Esophagus mucosa (tissue), 1 donor: Measurements from ENCODE around the gene SLC22A2. TPM values are rescaled to one million over a fixed set of nuclear protein-coding genes. Genes with fewer than 3 reads are reported as not detected.
A peak's percentile ranks its signal among the peaks of the same experiment; 100 is the strongest.

Source experiments
- ATAC-seq: fragments of 200-7000 bp; cut with Tn5 transposase; one replicate; pipeline ENCODE4 v1.9.1; 2020
- total RNA-seq: library from RNA; stranded (reverse); gene quantifications from one replicate; pipeline ENCODE4 v1.2.4, GENCODE V29; 2023
- donor health status: DM: yes; HTN: yes; CAD: no.

The SLC22A2 gene
- total RNA-seq, 1 donor from 2014 or later = not detected

DNA sequence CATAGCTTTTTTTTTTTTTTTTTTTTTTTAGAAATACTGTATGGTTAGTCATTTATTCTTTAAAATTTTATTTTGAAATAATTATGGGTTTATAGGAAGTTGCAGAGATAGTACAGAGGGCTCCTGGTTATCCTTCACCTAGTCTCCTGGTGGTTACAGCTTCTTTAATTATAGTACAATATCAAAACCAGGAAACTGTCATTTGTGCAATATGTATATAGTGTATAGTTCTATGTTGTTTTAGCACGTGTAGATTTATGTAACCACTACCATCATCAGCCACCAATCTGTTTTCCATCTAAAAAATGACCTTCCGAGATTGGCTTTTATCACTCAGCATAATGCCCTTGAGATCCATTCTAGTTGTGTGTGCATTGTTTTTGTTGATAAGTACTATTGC, 54.7 kb downstream of the SLC22A2 start:
- ATAC-seq = no peak

DNA sequence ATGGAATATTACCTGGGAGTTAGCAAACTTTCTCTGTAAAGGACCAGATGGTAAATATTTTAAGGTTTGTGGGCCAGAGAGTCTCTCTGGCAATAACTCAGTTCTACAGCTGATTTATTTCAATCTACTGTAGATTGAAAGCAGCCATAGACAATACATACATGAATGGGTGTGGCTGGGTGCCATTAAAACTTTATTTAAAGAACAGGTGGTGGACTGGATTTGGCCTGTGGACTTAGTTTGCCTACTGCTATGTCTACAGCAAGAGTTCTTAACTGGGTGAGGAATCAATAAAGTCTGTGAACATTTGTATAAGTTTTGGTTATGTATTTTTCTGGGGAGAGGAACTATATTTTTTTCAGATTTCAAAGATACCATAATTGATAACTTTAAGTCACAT, 55.1 kb downstream of the SLC22A2 start:
- no peak for ATAC-seq

DNA sequence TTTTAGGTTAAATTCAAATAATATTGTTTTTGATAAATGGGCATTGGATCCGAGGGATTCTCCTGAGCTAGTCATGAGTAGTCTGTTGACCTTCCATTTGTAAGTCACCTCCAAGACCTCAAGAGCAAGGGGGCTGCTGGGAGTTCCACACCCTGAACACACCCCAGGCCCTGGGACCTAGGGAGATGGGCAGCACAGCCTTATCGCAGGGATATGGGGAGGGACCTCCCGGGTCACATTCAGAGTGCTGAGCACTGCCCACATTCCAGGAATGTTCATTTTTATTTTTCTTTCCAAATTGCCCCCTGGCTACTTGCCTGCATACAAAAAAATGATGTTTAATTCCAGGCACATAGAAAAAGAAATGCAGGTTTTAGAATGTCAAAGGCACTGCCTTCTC, 55.5 kb downstream of the SLC22A2 start:
- ATAC-seq = no peak

DNA sequence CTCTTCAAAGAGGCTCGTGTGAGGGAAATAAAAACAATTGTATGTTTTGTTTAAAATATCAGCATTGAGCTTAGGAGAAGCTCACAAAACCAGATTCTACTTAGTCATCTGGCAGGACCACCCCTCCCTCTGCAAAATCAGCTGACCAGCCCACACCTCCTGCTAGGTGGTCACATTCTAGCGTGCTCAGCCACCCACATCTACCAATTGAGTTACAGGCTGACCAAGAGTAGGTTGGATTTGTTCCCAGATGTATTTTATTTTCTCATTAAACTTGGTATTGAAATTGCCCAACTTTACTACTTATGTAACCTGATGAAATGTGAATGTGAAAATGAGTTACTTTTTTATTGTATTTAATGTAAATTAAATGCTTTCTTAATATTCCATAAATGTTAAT, 56.2 kb downstream of the SLC22A2 start:
- no peak for ATAC-seq

DNA sequence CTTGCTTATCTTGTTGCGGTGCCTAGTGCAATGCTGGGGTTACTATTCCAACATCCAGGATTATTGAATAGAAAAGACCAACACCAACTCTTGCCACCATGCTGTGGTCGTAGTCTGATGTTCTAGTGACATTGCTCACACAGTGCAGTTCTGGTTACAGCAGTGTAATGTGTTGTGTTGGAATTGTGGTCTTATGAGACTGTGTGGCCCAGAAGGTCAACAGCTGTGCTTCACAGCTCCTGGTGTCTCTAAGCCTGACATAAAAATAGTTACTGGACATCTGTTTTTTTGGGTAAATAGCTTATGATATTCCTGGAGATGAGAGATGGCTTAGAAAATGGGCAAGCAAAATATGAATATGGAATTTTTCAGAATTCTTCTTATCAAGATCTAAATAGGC, 57.6 kb downstream of the SLC22A2 start:
- ATAC-seq = no peak

DNA sequence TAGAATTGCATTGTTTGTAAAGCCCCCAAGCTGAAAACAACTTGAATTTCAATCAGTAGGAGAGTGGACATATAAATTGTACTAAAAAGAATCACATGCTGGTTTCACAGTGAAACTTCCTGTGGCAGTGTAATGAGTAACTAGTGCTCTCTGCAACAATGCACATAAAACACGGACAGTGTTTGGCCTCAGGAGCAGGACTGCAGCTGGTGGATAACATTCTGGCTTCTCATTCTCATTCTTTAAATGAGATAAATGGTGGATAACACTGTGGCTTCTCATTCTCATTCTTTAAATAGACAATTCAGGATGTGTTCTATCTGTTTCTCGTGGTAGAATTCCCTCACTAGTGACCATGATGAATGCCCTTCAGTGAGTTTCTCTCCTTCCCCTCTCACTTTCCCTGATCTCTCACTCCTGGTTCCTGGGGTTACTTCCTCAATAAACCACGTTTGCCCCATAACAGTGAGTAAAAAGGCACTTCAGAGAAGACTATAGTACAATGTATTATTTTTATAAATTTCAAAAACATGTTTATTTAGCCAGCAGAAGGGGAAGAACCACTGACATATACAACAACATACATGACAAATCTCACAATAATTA, 59.9 kb downstream of the SLC22A2 start:
- no peak for ATAC-seq

DNA sequence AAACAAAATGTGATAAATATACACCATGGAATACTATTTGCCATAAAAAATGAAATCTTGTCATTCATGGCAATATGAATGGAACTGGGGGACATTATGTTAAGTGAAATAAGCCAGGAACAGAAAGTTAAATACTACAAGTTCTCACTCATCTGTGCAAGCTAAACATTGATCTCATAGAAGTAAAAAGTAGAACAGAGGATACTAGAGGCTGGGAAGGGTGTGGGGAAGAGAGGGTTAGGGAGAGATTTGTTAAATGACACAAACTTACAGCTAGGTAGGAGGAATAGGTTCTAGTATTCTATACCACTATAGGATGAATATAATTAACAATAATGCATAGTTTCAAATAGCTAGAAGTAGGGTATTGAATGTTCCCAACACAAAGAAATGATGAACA, 61.0 kb downstream of the SLC22A2 start:
- ATAC-seq = no peak

DNA sequence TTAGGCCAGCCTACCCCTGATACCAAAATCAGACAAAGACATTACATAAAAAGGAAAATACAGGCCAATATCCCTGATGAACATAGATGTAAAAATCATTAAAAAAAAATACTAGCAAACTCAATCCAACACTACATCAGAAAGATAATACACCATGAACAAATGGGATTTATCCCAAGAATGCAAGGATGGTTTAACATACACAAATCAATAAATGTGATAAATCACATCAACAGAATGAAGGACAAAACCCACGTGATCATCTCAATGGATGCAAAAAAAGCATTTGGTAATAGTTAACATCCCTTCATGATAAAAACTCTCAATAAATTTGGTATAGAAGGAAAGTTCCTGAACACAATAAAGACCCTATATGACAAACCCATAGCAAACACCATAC, 63.8 kb downstream of the SLC22A2 start:
- ATAC-seq = no peak

DNA sequence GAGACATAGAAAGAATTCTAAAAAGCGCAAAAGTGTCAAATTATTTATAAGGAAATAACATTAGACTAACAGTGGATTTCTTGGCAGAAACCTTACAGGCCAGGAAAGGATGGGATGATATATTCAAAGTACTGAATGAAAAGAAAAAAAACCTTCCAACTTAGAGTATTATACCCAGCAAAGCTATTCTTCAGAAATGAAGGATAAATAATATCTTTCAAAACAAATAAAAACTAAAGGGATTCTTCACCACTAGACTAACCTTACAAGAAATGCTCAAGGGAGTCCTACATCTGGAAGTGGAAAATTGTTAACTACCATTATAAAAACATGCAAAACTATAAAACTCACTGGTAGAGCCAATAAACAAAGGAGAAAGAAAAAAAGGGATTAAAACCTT, 65.8 kb downstream of the SLC22A2 start:
- ATAC-seq = no peak

DNA sequence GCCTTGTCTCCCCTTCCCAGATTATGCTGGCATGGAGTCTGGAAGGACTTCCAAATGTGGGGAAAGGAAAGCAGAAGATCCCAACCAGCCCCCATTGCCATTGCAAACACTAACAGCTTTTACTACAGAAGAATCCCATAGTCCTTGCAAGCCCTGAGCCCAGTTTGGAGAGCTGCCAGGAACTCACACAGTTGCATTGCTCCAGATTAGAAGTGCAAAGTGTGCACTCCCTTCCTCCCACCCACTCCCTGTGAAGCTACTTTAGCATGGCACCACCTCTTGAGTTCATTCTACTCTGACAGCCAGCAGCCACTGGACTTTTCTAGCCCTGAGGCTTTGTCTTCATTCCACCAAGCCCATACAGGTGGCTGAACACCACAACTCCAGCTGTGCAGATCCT, 67.6 kb downstream of the SLC22A2 start:
- ATAC-seq = no peak

DNA sequence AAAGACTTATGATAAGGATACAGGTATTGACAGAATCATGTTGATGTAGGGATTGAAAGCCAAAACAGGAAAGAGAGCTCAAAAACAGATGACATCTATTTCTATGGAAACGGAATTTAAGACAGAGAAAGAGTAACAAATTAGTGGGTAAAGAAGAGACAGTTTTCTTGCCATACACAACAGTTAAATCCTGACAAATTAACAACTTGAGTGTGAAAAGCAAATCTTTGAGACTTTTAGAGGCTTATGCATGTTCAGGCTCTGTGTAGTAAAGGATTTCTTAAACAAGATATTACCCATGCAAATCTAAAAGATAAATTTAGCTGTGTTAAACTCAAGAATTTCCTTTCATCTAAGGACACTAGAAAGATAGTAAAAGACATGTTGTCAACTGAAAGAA, 68.5 kb downstream of the SLC22A2 start:
- no peak for ATAC-seq

DNA sequence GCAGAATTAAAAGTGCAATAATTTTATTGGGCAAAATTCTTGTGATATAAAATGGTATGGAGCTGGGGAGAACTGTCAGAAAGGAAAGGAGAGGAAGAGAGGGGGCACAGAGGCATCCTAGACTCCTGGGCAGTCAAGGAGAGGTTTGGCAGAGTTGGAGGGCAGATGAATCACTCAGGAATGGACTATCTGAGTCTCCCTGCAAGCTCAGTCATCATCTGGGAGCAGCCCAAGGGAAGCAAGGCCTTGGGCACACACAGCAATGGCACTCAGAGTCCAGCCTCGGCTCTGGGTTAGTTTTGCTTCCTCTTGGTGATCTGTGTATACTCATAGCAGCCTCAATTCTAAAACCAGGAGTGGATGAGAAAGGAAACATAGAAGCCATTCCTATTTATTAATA, 69.8 kb downstream of the SLC22A2 start:
- ATAC-seq = no peak

DNA sequence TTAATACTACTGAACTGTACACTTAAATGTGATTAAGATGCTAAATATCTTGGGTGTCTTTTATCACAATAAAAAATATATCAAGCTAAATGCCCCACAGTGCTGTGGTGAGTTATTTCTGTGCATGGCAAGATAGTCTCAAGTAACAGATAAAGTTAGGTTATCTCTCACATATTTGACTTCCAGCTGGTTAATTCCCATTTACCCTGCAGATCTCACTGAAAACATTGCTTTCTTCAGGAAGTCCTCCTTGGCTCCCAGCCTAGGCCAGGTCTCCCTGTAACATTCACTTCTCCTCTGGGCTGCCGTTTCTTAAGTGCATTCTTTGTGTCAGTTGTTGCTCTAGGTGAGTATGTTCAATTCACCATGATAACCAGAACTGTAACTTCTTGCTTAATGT, 77.9 kb downstream of the SLC22A2 start:
- ATAC-seq = no peak

DNA sequence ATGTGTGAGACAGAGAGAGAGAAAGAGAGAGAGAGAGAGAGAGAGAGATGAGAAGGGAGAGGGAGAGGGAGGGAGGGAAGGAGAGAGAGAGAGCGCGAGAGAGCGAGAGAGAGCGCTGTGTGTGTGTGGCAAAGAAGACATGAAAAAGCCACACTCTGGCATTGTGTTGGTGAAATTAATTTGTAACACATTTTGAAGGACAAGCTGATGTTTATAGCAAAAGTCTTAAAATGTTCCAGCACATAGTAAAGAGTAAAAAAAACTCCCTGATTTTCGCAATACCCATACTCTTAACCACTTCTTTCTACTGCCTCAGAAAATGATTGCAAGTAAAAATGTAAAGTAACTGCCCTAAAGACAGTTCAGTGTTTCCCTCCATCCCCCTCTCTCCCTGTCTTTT, 80.3 kb downstream of the SLC22A2 start:
- no peak for ATAC-seq

DNA sequence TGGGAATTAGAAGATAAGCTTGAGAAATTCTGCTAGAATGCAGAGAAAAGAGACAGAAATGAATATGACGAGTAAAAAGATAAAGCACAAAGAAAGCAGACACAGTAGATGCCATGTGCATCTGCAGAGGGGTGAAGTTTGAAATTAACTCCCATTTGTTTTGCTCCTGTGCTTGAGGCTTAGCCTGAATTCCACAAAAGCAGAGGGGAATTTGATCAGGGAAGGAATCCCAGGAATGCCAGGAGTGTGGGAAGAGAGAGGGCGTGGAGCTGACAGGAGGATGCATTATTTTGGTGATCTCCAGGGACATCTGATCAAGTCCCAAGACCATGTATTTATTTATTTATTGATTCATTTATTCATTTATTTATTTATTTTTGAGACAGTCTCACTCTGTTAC, 81.4 kb downstream of the SLC22A2 start:
- no peak for ATAC-seq

DNA sequence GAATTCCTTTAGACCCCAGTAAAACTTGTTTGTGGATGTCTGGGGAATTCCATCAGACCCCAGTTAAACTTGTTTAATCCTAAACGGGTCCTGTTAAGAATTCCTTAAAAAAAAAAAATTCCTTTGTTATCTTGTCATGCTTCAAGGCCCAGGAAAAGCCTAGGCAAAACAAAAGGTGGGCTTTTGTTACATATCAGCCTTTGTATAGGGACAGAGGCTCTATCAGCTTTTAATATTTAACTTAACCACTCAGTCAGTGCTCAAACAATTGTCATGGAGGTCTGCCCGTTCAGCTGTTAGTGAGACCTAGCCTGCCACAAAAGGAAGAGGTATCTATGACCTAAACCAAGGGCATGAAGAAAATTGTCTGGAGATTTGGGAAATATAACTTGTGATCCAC, 83.9 kb downstream of the SLC22A2 start:
- no peak for ATAC-seq

DNA sequence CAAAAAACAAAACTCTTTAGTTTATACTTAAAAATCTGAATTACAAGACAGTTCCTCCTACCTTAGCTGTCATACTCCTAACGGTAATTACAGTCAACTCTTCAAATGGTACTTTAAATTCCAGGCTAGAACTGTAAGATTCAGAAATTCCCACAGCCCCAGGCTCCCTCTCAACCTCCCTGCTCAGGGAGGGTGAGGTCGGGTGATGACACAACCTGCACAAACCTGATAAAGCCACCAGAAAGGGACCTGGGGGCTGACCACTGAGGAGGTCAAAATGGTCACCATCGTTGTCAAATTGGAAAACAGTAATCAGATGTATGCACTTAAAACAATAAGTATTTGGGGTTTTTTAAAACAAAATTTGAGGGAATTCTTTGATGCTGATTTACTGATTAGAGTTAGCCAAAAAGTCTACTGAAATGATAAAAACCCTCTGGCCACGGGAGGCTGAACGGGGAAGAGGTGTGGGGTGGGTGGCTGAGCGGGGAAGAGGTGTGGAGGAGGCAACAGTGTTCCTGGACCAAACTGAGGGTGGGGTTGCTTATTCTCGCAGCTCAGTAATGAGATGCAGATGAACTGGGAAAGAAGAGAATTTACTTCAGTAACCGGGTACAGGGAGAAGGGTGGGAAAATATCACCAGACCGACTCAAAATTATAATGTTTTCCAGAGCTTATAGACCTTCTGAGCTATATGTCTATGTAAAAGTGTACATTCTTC, 84.7 kb downstream of the SLC22A2 start:
- ATAC-seq = no peak

DNA sequence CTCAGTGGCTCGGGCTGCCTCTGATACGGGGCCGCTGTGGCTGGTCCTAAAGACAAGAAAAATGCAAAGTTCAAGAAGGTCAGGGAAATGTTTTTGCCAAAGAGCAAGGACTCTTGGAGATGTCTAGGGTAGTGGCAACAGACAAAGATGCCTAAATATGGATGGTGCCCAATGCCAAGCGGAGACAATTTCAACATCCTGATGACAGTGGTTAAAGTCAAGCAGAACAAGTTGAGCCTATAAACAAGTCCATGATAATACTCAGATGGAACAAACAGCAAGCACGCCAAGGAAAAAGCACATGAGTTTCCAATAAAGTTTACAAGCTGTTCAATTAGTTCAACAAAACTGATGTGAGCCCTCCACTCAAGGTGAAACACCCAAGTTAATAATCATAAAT, 85.9 kb downstream of the SLC22A2 start:
- no peak for ATAC-seq

DNA sequence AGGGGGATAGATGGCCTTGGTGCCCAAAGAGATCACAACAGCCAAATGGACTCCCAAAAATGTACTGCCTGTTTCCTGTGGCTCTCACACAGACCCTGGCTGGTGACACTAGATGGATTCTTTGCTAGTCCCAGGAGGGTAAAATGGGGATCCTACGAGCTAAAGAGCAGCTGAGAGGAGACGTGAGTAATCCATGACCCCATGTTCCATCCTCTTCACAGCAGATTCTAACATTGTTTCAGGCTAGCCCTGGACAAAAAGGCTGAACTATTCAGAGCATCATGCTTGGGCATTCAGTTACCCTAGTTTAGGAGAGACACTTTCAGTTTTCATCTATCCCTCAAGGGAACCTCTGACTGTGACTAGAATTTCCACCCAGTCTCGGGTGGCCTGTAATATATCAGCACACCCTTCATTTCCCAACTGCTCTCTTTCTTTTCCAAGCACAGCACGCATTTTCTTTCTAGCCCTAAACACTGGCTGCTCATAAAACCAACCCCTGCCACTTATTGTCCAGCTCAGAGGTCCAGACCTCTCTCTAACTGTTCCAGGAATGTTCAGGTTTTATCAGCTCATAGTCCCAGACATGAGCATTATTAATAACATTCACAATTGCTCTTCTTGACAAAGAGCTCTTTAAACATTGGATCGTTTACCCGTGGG, 88.5 kb downstream of the SLC22A2 start:
- no peak for ATAC-seq

DNA sequence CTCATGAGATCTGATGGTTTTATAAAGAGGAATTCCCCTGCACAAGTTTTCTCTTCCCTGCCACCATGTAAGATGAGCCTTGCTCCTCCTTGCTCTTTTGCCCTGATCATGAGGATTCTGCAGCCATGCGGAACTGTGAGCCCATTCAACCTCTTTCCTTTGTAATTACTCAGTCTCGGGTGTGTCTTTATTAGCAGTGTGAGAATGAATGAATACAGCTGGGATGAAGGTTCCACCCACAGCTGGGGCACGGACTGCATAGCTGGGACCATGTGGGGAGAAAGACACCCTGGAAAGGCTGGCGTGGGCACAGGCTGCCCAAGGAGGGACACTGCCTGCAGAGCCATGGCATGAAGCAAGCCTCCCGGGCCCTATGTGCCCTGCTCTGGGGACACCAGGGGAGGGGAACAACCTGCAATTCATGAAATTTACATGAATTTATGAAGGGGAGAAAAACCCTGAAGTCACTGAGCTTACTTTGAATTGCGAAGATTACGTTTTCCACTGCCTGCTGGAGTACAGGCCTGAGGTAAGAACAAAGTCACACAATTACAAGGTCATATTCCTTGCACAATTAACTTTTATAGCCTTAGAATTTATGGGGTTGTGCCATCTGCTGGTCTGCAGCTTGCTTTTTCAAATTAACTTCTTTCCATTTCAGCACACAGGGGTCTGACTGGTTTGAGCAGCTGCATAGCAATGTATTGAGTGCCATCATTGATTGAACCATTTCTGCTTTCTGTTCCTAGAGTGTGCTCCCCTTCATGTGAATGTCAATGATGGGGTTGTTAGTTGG, 90.8 kb downstream of the SLC22A2 start:
- ATAC-seq = peak; percentile 62
